Measurements from ENCODE around the gene GNL2. TPM values are rescaled to one million over a fixed set of nuclear protein-coding genes. Genes with fewer than 3 reads are reported as not detected.
A peak's percentile ranks its signal among the peaks of the same experiment; 100 is the strongest.

Gene GNL2
- total and polyA plus RNA-seq, 10 of the 15 experiments (the other 5 are each of a cell fraction or from before 2014, with no cell fraction given), result 64.2 to 167 (median 88.2) TPM

DNA sequence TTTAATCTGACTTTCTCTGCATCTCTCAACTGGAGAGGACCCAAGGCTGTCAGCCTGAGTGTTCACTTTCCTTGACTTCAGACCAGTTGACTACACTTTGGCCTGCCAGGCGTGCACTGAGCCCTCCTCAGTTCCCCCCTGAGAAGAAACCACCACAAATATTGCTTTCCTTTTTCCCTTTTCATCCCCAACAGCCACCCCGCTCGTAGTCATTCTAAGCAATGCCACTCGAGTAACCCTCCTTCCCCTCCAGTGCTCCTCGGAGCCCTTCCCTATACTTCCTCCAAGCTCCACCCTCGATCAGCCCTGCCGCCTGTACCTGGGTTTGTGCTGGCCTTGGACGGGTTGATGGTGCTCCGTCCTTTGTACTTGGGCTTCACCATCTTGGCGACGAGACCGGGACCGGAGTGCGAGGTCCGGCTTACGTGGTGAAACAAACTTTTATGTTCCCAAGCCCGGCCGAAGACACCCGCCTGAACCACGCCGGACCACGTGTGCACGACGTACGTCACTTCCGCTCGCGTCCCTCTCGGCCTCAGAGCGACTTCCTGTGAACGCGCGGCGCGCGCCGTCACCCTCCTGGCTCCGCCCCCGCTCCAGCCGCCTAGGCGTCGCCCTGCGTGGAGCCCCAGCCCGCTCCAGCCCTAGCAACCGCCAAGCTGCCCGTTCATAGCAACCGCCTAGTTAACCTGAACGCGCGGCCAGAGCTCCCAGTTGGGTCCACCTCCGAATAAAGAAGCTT lies at the start of gene GNL2 (continued):
- TF ChIP-seq, protein P1, sequence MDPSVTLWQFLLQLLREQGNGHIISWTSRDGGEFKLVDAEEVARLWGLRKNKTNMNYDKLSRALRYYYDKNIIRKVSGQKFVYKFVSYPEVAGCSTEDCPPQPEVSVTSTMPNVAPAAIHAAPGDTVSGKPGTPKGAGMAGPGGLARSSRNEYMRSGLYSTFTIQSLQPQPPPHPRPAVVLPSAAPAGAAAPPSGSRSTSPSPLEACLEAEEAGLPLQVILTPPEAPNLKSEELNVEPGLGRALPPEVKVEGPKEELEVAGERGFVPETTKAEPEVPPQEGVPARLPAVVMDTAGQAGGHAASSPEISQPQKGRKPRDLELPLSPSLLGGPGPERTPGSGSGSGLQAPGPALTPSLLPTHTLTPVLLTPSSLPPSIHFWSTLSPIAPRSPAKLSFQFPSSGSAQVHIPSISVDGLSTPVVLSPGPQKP (IDR thresholded peaks at IDR 0.05; ENCODE audit: low read depth, low read length), result peak; percentile 63
- TF ChIP-seq EZH2 (IDR thresholded peaks at IDR 0.05; ENCODE audit: borderline replicate concordance, control insufficient read depth, low read depth, low read length) (no peak), TCF7 (IDR thresholded peaks at IDR 0.05; ENCODE audit: borderline replicate concordance) (no peak), HDAC6 (IDR thresholded peaks at IDR 0.05; ENCODE audit: unreplicated experiment) (no peak), IKZF1 (conservative IDR thresholded peaks at IDR 0.05) (peak; percentile 57; the same call in 1 of the 2 replicates), STAT1 (conservative IDR thresholded peaks at IDR 0.05) (0 out of 2 replicates have a peak, but pooled peaks have one; percentile 35), ZBED1 (IDR thresholded peaks at IDR 0.05; ENCODE audit: borderline replicate concordance) (no peak), YBX1 (IDR thresholded peaks at IDR 0.05) (no peak), SMAD1 (IDR thresholded peaks at IDR 0.05; ENCODE audit: low read depth, partially characterized antibody) (no peak), EGR1 (IDR thresholded peaks at IDR 0.05; ENCODE audit: borderline replicate concordance in 1 of 2, low read depth in 2 of 2, low read length in 2 of 2) (peak in 1 of 2 experiments; percentile 84; a peak in 2 of 3 replicates), BCL11A (IDR thresholded peaks at IDR 0.05; ENCODE audit: low read depth, low read length) (0 out of 2 replicates have a peak, but pooled peaks have one; percentile 15), ZZZ3 (IDR thresholded peaks at IDR 0.05; ENCODE audit: control insufficient read depth, insufficient read length, low read depth) (no peak), ZNF207 (IDR thresholded peaks at IDR 0.05; ENCODE audit: borderline replicate concordance) (no peak), TAF1 (IDR thresholded peaks at IDR 0.05; ENCODE audit: borderline replicate concordance, low read depth, low read length) (peak; percentile 67; the same call in 1 of the 2 replicates), RB1 (IDR thresholded peaks at IDR 0.05; ENCODE audit: borderline replicate concordance) (peak; percentile 65), CEBPB (IDR thresholded peaks at IDR 0.05; ENCODE audit: borderline replicate concordance in 1 of 2, low read depth in 2 of 2, low read length in 2 of 2) (no peak), CREB1 (IDR thresholded peaks at IDR 0.05; ENCODE audit: low read depth) (peak; percentile 93), PAX5 (IDR thresholded peaks at IDR 0.05; ENCODE audit: borderline replicate concordance, low read depth, low read length) (no peak)
- TF ChIP-seq, protein P2, sequence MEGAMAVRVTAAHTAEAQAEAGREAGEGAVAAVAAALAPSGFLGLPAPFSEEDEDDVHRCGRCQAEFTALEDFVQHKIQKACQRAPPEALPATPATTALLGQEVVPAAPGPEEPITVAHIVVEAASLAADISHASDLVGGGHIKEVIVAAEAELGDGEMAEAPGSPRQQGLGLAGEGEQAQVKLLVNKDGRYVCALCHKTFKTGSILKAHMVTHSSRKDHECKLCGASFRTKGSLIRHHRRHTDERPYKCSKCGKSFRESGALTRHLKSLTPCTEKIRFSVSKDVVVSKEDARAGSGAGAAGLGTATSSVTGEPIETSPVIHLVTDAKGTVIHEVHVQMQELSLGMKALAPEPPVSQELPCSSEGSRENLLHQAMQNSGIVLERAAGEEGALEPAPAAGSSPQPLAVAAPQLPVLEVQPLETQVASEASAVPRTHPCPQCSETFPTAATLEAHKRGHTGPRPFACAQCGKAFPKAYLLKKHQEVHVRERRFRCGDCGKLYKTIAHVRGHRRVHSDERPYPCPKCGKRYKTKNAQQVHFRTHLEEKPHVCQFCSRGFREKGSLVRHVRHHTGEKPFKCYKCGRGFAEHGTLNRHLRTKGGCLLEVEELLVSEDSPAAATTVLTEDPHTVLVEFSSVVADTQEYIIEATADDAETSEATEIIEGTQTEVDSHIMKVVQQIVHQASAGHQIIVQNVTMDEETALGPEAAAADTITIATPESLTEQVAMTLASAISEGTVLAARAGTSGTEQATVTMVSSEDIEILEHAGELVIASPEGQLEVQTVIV (IDR thresholded peaks at IDR 0.05; ENCODE audit: borderline replicate concordance, partially characterized antibody), result no peak
- TF ChIP-seq, protein P3, sequence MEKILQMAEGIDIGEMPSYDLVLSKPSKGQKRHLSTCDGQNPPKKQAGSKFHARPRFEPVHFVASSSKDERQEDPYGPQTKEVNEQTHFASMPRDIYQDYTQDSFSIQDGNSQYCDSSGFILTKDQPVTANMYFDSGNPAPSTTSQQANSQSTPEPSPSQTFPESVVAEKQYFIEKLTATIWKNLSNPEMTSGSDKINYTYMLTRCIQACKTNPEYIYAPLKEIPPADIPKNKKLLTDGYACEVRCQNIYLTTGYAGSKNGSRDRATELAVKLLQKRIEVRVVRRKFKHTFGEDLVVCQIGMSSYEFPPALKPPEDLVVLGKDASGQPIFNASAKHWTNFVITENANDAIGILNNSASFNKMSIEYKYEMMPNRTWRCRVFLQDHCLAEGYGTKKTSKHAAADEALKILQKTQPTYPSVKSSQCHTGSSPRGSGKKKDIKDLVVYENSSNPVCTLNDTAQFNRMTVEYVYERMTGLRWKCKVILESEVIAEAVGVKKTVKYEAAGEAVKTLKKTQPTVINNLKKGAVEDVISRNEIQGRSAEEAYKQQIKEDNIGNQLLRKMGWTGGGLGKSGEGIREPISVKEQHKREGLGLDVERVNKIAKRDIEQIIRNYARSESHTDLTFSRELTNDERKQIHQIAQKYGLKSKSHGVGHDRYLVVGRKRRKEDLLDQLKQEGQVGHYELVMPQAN (conservative IDR thresholded peaks at IDR 0.05), result peak; percentile 87
- TF ChIP-seq, protein P4, sequence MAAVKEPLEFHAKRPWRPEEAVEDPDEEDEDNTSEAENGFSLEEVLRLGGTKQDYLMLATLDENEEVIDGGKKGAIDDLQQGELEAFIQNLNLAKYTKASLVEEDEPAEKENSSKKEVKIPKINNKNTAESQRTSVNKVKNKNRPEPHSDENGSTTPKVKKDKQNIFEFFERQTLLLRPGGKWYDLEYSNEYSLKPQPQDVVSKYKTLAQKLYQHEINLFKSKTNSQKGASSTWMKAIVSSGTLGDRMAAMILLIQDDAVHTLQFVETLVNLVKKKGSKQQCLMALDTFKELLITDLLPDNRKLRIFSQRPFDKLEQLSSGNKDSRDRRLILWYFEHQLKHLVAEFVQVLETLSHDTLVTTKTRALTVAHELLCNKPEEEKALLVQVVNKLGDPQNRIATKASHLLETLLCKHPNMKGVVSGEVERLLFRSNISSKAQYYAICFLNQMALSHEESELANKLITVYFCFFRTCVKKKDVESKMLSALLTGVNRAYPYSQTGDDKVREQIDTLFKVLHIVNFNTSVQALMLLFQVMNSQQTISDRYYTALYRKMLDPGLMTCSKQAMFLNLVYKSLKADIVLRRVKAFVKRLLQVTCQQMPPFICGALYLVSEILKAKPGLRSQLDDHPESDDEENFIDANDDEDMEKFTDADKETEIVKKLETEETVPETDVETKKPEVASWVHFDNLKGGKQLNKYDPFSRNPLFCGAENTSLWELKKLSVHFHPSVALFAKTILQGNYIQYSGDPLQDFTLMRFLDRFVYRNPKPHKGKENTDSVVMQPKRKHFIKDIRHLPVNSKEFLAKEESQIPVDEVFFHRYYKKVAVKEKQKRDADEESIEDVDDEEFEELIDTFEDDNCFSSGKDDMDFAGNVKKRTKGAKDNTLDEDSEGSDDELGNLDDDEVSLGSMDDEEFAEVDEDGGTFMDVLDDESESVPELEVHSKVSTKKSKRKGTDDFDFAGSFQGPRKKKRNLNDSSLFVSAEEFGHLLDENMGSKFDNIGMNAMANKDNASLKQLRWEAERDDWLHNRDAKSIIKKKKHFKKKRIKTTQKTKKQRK (IDR thresholded peaks at IDR 0.05; ENCODE audit: low read depth, low read length), result no peak
